AG08395 (cell line): Measurements from ENCODE around the gene TVP23B.
"Not testable (repeated sequence)": the region's sequence is repeated elsewhere in the genome, so short reads cannot be mapped to it uniquely, and the experiment has no call there.

Source experiments
- DNase-seq: peaks from one replicate; pipeline ENCODE4 v3.0.0; 2012; ENCODE audit warnings: mixed read lengths, low spot score

The TVP23B gene

GRCh38 chr17:18791402-18791801 lies 10.4 kb downstream of the TVP23B start:
- DNase-seq: not testable (repeated sequence)

- DNase-seq: not testable (repeated sequence)
Observed at GRCh38 chr17:18794841-18795240, 13.9 kb downstream of the TVP23B start.

GRCh38 chr17:18796887-18797286 lies 15.9 kb downstream of the TVP23B start:
- DNase-seq: not testable (repeated sequence)

GRCh38 chr17:18803458-18804245 lies 22.7 kb downstream of the TVP23B start:
- DNase-seq: not testable (repeated sequence)

- not testable (repeated sequence) for DNase-seq
Observed at GRCh38 chr17:18815924-18816323, 34.9 kb downstream of the TVP23B start.

- peak; percentile 14 for DNase-seq
Observed at GRCh38 chr17:18816489-18817371, 35.7 kb downstream of the TVP23B start.

- not testable (repeated sequence) for DNase-seq
Observed at GRCh38 chr17:18821430-18821829, 40.4 kb downstream of the TVP23B start.

GRCh38 chr17:18827613-18828012 lies 46.6 kb downstream of the TVP23B start:
- DNase-seq: not testable (repeated sequence)

- no peak for DNase-seq
Observed at GRCh38 chr17:18848501-18848900, 67.5 kb downstream of the TVP23B start.

- DNase-seq: no peak
Observed at GRCh38 chr17:18850679-18851078, 69.7 kb downstream of the TVP23B start.

- DNase-seq: no peak
Observed at GRCh38 chr17:18851201-18851600, 70.2 kb downstream of the TVP23B start.

GRCh38 chr17:18854956-18855355 lies 74.0 kb downstream of the TVP23B start:
- no peak for DNase-seq

- peak; percentile 96 for DNase-seq
Observed at GRCh38 chr17:18855831-18856569, 75.0 kb downstream of the TVP23B start.
